HL-60 (cell line): ENCODE results near the gene TMEM247.

Experiments used
- DNase-seq, 2 experiments: peaks; one replicate each; pipeline ENCODE4 v3.0.0-alpha.2; 2010 to 2020; ENCODE audit warnings: low read depth in 1 of 2, low spot score in 1 of 2
- H3K27ac ChIP-seq: fragments of 250-450 bp; sonication (Bioruptor Pico); replicated peaks from 2 replicates; pipeline ENCODE4 v1.5.1; 2020; ENCODE audit warnings: mild to moderate bottlenecking, moderate library complexity
- H3K27me3 ChIP-seq: fragments of 250-450 bp; sonication (Bioruptor Pico); 2 replicates; pipeline ENCODE4 v1.5.1; 2021; ENCODE audit warnings: mild to moderate bottlenecking, moderate library complexity; ENCODE audit not compliant: insufficient read depth, poor library complexity, severe bottlenecking
- H3K4me3 ChIP-seq: replicated peaks from 2 replicates; pipeline ENCODE4 v1.5.1; 2011; ENCODE audit warnings: mild to moderate bottlenecking, control low read depth, low read length; ENCODE audit not compliant: insufficient read depth
- CTCF ChIP-seq: IDR thresholded peaks from one replicate; pipeline ENCODE4 v1.5.1; 2011; ENCODE audit warnings: low read length, control low read depth, inconsistent platforms; ENCODE audit not compliant: insufficient read depth
- GABPA ChIP-seq: IDR thresholded peaks from 2 replicates; pipeline ENCODE4 v1.6.1; 2012; ENCODE audit warnings: low read depth
- POLR2AphosphoS5 ChIP-seq: IDR thresholded peaks from 2 replicates; pipeline ENCODE4 v1.6.1; 2012; ENCODE audit warnings: low read depth
- REST ChIP-seq: IDR thresholded peaks from 2 replicates; pipeline ENCODE4 v1.6.1; 2012; ENCODE audit warnings: low read depth; ENCODE audit not compliant: insufficient replicate concordance
- SPI1 ChIP-seq: IDR thresholded peaks from 2 replicates; pipeline ENCODE4 v1.6.1; 2012; ENCODE audit warnings: low read depth, mild to moderate bottlenecking, borderline replicate concordance

Gene TMEM247

GRCh38 chr2:46477925-46478324 lies 1.4 kb upstream of the TMEM247 start:
- no peak overlapping the region for H3K4me3 ChIP-seq
- no peak for TF ChIP-seq POLR2AphosphoS5
- no peak for TF ChIP-seq GABPA
- TF ChIP-seq CTCF = no peak
- no peak for TF ChIP-seq SPI1
- TF ChIP-seq REST = no peak
- DNase-seq = no peak
- H3K27ac ChIP-seq = no peak overlapping the region
- H3K27me3 ChIP-seq = no peaks in the 10 kb centered on the region

- TF ChIP-seq POLR2AphosphoS5 (no peak), CTCF (no peak), SPI1 (no peak), GABPA (no peak), REST (no peak)
- Histone ChIP-seq H3K27me3 (no peaks in the 10 kb centered on the region), H3K27ac (no peak overlapping the region), H3K4me3 (no peak overlapping the region)
- no peak for DNase-seq
Measured at GRCh38 chr2:46480562-46480961, 1.2 kb downstream of the TMEM247 start.

- DNase-seq = no peak
- Histone ChIP-seq H3K27me3 (no peaks in the 10 kb centered on the region), H3K4me3 (no peak overlapping the region), H3K27ac (no peak overlapping the region)
- TF ChIP-seq POLR2AphosphoS5 (no peak), REST (no peak), GABPA (no peak), SPI1 (no peak), CTCF (no peak)
Measured at GRCh38 chr2:46481198-46482193, 2.1 kb downstream of the TMEM247 start.
